ENCODE data around the gene CDK5R1. TPM values are rescaled to one million over a fixed set of nuclear protein-coding genes. Genes with fewer than 3 reads are reported as not detected.
"Not testable (repeated sequence)": the region's sequence is repeated elsewhere in the genome, so short reads cannot be mapped to it uniquely, and the experiment has no call there.

Gene CDK5R1
- total RNA-seq, 1 donor from 2014 or later: 8.2 TPM

DNA sequence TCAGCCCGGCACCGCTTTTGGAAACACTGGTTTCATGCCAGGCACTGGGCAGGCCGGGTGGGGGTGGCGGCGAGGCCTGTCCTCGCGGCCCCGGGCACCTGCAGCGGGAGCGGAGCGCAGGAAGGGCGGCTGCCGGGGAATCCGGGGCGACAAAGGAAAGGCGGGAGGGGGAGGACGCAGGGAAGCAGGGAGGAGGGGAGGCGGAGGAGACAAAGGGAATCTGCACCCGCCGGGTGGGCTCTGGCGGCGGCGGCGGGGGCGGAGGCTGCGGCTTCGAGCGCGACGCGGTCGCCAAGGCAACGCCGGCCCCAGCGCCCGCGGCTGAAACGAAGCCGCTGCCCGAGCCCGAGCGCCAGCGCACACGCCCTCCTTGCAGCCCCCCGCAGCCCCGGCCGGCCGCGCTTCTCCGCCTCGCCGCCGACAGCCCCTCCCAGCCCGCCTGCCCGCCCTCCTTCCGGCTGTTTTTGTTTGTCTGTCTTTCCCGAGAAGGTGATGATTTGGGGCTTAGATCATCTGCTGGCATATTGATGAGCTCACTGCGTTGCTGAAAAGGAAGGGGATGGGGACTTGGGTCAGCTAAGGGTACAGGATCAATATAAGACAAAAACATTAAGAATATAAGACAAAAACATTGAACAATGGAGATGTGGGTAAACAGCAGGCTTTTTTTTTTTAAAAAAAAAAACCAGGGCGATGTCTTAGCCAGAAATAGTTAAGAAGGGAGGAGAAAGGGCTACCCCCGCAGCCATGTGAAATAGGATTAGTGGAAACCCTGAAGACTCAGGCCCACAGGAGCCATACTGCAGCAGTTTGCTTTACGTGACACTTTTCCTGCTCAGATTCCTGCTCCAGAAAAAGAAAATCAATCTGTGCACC is 32.7 kb downstream of the CDK5R1 start:
- H3K36me3 Mint-ChIP-seq (ENCODE audit: low read depth): no peaks in the 10 kb centered on the region
- H3K27ac Mint-ChIP-seq: peak overlapping the region; percentile 91
- peak overlapping the region; percentile 80 for H3K4me3 Mint-ChIP-seq
- DNase-seq: peak; percentile 89
- intact Hi-C loops (cut with micrococcal nuclease): no loop called here
- no peaks in the 10 kb centered on the region for H3K9me3 Mint-ChIP-seq
- H3K4me1 Mint-ChIP-seq: peaks cover 66% of the 10 kb centered on the region
- no peaks in the 10 kb centered on the region for H3K27me3 Mint-ChIP-seq

GRCh38 chr17:32520104-32520701 is 33.4 kb downstream of the CDK5R1 start:
- Mint-ChIP-seq H3K9me3 (no peaks in the 10 kb centered on the region), H3K36me3 (ENCODE audit: low read depth) (no peaks in the 10 kb centered on the region), H3K4me3 (peak overlapping the region; percentile 80), H3K27ac (peak overlapping the region; percentile 91), H3K4me1 (peaks cover 70% of the 10 kb centered on the region), H3K27me3 (no peaks in the 10 kb centered on the region)
- intact Hi-C loops (cut with micrococcal nuclease): no loop called here
- peak; percentile 85 for DNase-seq

DNA sequence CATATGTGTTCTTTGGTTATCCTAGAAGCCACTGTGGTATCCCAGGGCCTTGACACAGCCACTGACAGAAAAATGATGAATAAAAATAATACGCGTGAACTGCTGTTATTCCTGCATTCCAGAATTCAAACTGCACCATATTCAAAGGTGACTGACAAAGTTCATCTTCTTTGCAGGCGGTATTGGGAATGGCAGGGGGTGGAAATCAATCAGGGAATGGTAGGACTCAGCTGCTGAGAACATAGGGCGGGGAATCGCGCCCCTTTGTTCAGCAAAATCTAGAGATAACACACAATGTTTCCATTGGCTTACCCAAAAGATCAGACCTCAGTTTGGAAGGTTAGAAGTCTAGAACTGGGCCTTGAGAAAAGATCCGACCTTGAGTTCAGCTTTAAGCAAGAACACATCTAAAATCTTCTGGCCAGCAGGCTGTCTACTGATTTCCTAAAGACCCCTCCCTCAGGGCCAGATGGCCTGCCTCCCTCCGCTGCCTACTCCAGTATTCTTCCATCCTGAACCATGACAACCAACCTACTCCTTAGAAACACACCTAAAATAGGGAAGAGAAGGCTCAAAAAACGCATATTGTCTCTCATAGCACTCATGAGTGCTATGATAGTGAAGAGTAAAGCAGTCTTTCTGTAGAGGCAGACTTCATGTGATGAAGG is 34.1 kb downstream of the CDK5R1 start:
- Mint-ChIP-seq H3K36me3 (ENCODE audit: low read depth) (no peaks in the 10 kb centered on the region), H3K4me3 (peak overlapping the region; percentile 80), H3K4me1 (peaks cover 65% of the 10 kb centered on the region), H3K27me3 (no peaks in the 10 kb centered on the region), H3K27ac (peak overlapping the region; percentile 91), H3K9me3 (no peaks in the 10 kb centered on the region)
- DNase-seq: no peak
- intact Hi-C loops (cut with micrococcal nuclease): no loop called here

GRCh38 chr17:32523017-32523680 is 36.4 kb downstream of the CDK5R1 start:
- Mint-ChIP-seq H3K27ac (peak overlapping the region; percentile 94), H3K4me3 (peak overlapping the region; percentile 36), H3K4me1 (peaks cover 50% of the 10 kb centered on the region), H3K36me3 (ENCODE audit: low read depth) (no peaks in the 10 kb centered on the region), H3K27me3 (no peaks in the 10 kb centered on the region), H3K9me3 (no peaks in the 10 kb centered on the region)
- peak; percentile 85 for DNase-seq
- intact Hi-C loops (cut with micrococcal nuclease): loop anchor here (1.0 kb wide), 3 partner anchors 20 to 32 kb away; no protein-coding TSS in a partner anchor

DNA sequence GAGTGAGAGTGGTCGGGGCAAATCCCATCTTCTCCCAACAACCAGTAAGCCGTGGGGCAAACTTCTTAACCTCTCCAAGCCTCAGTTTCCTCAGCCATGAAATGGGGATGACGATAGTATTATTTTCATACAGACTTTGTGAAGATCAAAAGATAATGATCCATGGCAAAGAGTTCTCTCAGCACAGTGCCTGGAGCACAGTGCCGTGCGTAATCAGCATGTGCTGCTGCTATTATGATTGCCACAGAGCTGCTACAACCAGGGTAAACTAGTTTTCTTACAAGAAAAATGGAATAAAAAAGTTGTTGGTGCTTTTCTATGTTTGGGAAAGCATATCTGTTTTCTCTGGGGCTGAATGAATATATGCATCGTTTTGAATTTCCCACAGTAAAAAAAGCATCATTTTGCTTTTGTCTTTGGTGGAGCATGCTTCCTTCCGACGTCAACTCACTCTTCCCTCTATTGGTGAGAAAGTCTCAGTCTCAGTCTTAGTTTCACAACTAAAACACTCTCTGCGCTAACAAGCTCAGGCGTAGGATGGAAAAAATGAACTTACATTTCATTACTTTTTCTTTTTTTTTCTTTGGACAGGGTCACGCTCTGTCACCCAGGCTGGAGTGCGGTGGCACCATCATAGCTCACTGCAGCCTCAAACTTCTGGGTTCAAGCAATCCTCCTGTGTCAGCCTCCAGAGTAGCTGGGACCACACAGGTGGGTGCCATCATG is 37.2 kb downstream of the CDK5R1 start:
- intact Hi-C loops (cut with micrococcal nuclease): loop anchor here (1.0 kb wide), 3 partner anchors 21 to 33 kb away; no protein-coding TSS in a partner anchor
- Mint-ChIP-seq H3K4me3 (peak overlapping the region; percentile 36), H3K4me1 (peaks cover 51% of the 10 kb centered on the region), H3K36me3 (ENCODE audit: low read depth) (no peaks in the 10 kb centered on the region), H3K27ac (peak overlapping the region; percentile 94), H3K9me3 (no peaks in the 10 kb centered on the region), H3K27me3 (no peaks in the 10 kb centered on the region)
- peak; percentile 76 for DNase-seq

DNA sequence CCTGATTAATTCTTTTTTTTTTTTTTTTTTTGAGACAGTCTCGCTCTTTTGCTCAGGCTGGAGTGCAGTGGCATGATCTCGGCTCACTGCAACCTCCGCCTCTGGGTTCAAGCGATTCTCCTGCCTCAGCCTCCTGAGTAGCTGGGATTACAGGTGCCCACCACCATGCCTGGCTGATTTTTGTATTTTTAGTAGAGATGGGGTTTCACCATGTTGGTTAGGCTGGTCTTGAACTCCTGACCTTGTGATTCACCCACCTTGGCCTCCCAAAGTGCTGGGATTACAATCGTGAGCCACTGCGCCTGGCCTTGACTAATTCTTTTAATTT is 37.7 kb downstream of the CDK5R1 start:
- intact Hi-C loops (cut with micrococcal nuclease); H3K36me3 Mint-ChIP-seq (ENCODE audit: low read depth); H3K9me3 Mint-ChIP-seq; H3K4me3 Mint-ChIP-seq; H3K27me3 Mint-ChIP-seq: not testable (repeated sequence)
- DNase-seq: peak; percentile 50
- peaks cover 51% of the 10 kb centered on the region for H3K4me1 Mint-ChIP-seq
- H3K27ac Mint-ChIP-seq: peak overlapping the region; percentile 94

GRCh38 chr17:32525122-32525521 is 38.3 kb downstream of the CDK5R1 start:
- Mint-ChIP-seq H3K4me3 (no peak overlapping the region), H3K36me3 (ENCODE audit: low read depth) (no peaks in the 10 kb centered on the region), H3K27me3 (no peaks in the 10 kb centered on the region), H3K9me3 (no peaks in the 10 kb centered on the region), H3K27ac (no peak overlapping the region), H3K4me1 (peaks cover 45% of the 10 kb centered on the region)
- DNase-seq: peak; percentile 50
- intact Hi-C loops (cut with micrococcal nuclease): no loop called here

DNA sequence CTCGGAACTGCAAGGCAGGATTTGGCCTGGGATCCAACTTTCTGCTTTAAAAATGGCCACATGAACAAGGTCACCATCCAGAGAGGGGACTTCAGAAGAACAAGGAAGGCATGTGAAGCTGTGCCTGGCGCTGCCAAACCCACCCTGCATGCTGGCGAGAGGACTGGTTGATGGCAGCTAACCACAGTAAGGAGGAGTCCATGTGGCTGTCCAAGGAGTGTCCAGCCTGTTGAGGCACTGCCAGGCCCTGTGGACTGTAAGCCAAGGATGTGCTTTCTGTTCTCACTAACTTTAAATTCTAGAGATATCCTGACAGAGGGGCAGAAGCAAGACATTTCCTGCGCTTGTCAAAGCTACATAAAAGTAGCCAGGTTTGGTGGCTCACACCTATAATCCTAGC is 40.4 kb downstream of the CDK5R1 start:
- Mint-ChIP-seq H3K27ac (peak overlapping the region; percentile 49), H3K27me3 (no peaks in the 10 kb centered on the region), H3K4me3 (no peak overlapping the region), H3K9me3 (no peaks in the 10 kb centered on the region), H3K36me3 (ENCODE audit: low read depth) (no peaks in the 10 kb centered on the region), H3K4me1 (peaks cover 31% of the 10 kb centered on the region)
- peak; percentile 52 for DNase-seq
- intact Hi-C loops (cut with micrococcal nuclease): no loop called here

DNA sequence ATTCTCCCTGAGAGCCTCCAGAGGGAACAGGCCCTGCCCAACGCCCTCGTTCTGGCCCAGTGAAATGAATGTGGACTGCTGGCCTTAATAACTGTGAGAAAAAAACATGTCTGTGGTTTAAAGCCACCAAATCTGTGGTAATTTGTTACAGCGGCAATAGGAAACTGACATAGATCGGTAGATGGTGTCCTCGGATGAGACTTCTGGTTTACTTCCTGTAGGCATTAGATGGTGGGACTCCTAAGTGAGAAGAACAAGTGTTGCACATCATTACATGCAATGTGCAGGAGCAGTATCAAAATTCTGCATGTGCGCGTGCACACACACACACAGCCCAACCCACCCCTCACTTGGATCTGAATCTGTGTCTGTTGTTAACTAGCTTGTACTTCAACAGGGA is 42.0 kb downstream of the CDK5R1 start:
- peaks cover 2% of the 10 kb centered on the region for H3K27me3 Mint-ChIP-seq
- peak; percentile 56 for DNase-seq
- intact Hi-C loops (cut with micrococcal nuclease): no loop called here
- no peak overlapping the region for H3K27ac Mint-ChIP-seq
- no peak overlapping the region for H3K4me3 Mint-ChIP-seq
- H3K4me1 Mint-ChIP-seq: peaks cover 27% of the 10 kb centered on the region
- H3K36me3 Mint-ChIP-seq (ENCODE audit: low read depth): peaks cover 2% of the 10 kb centered on the region
- H3K9me3 Mint-ChIP-seq: no peaks in the 10 kb centered on the region

GRCh38 chr17:32529604-32530003 is 42.8 kb downstream of the CDK5R1 start:
- DNase-seq: peak; percentile 54
- Mint-ChIP-seq H3K4me3 (no peak overlapping the region), H3K36me3 (ENCODE audit: low read depth) (peaks cover 2% of the 10 kb centered on the region), H3K4me1 (peaks cover 21% of the 10 kb centered on the region), H3K27ac (no peak overlapping the region), H3K27me3 (peaks cover 2% of the 10 kb centered on the region), H3K9me3 (no peaks in the 10 kb centered on the region)
- intact Hi-C loops (cut with micrococcal nuclease): no loop called here

- Mint-ChIP-seq H3K9me3 (no peaks in the 10 kb centered on the region), H3K4me1 (peaks cover 16% of the 10 kb centered on the region), H3K27ac (no peak overlapping the region), H3K36me3 (ENCODE audit: low read depth) (peaks cover 2% of the 10 kb centered on the region), H3K27me3 (peaks cover 2% of the 10 kb centered on the region), H3K4me3 (no peak overlapping the region)
- no peak for DNase-seq
- intact Hi-C loops (cut with micrococcal nuclease): no loop called here
Observed at GRCh38 chr17:32533296-32533695, 46.5 kb downstream of the CDK5R1 start.

GRCh38 chr17:32536736-32537643 is 50.2 kb downstream of the CDK5R1 start:
- intact Hi-C loops (cut with micrococcal nuclease): no loop called here
- Mint-ChIP-seq H3K36me3 (ENCODE audit: low read depth) (peaks cover 2% of the 10 kb centered on the region), H3K27me3 (peaks cover 2% of the 10 kb centered on the region), H3K4me3 (no peak overlapping the region), H3K9me3 (peaks cover 3% of the 10 kb centered on the region), H3K4me1 (peaks cover 8% of the 10 kb centered on the region), H3K27ac (no peak overlapping the region)
- no peak for DNase-seq

Data from activated CD4-positive, alpha-beta T cell treated with anti-CD3 and anti-CD28 coated beads, Interleukin-2, amount 10 ng/mL, durations not matched to agents 24 days and 14 days (primary cell).